Uterus (tissue), 2 donors: ENCODE data around the gene S100A6.

Experiments used
- POLR2A ChIP-seq, 2 donors: fragments of 450-650 bp; IDR thresholded peaks; one replicate each; pipeline ENCODE4 v1.6.1; 2016; ENCODE audit warnings: antibody characterized with exemption in 2 of 2, mild to moderate bottlenecking in 1 of 2, moderate library complexity in 1 of 2
- TF ChIP-seq, protein P1 (sequence below), 4 experiments: fragments of 200-600 bp in 2 of 4; fragments of 450-650 bp in 2 of 4; sonication (generic) in 2 of 4; IDR thresholded peaks; one replicate each; pipeline ENCODE4 v1.5.1; 2016 to 2019; ENCODE audit warnings: antibody characterized with exemption in 4 of 4, mild to moderate bottlenecking in 2 of 4, moderate library complexity in 1 of 4

GRCh38 chr1:153509036-153509435, 26.8 kb downstream of the S100A6 start:
- TF ChIP-seq POLR2A (IDR thresholded peaks at IDR 0.05) = no peak
- TF ChIP-seq, protein P1, sequence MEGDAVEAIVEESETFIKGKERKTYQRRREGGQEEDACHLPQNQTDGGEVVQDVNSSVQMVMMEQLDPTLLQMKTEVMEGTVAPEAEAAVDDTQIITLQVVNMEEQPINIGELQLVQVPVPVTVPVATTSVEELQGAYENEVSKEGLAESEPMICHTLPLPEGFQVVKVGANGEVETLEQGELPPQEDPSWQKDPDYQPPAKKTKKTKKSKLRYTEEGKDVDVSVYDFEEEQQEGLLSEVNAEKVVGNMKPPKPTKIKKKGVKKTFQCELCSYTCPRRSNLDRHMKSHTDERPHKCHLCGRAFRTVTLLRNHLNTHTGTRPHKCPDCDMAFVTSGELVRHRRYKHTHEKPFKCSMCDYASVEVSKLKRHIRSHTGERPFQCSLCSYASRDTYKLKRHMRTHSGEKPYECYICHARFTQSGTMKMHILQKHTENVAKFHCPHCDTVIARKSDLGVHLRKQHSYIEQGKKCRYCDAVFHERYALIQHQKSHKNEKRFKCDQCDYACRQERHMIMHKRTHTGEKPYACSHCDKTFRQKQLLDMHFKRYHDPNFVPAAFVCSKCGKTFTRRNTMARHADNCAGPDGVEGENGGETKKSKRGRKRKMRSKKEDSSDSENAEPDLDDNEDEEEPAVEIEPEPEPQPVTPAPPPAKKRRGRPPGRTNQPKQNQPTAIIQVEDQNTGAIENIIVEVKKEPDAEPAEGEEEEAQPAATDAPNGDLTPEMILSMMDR (IDR thresholded peaks at IDR 0.05) = no peak
